Measurements from ENCODE around the gene TNK1.
A peak's percentile ranks its signal among the peaks of the same experiment; 100 is the strongest.
"Not testable (repeated sequence)": the region's sequence is repeated elsewhere in the genome, so short reads cannot be mapped to it uniquely, and the experiment has no call there.

TNK1 gene

GRCh38 chr17:7380855-7381683 is at the start of gene TNK1:
TSS of gene TNK1 (plus strand) at chr17:7381089. CDS start at chr17:7382927, 1,838 bp downstream.
- H3K27ac Mint-ChIP-seq: no peak within 1 kb of the TSS
- H3K27me3 Mint-ChIP-seq (ENCODE audit: low read depth): peaks cover 37% of the 10 kb centered on the region
- peaks cover 5% of the 10 kb centered on the region for H3K4me1 Mint-ChIP-seq (ENCODE audit: low read depth)
- H3K4me3 Mint-ChIP-seq: no peak within 1 kb of the TSS
- H3K9me3 Mint-ChIP-seq: peaks cover 5% of the 10 kb centered on the region
- H3K36me3 Mint-ChIP-seq (ENCODE audit: low read depth): peaks cover 3% of the 10 kb centered on the region
- DNase-seq (ENCODE audit: low spot score): no peak

GRCh38 chr17:7332111-7332510 is 48.8 kb upstream of the TNK1 start:
- Mint-ChIP-seq H3K9me3 (no peaks in the 10 kb centered on the region), H3K4me1 (ENCODE audit: low read depth) (peaks cover 52% of the 10 kb centered on the region)
- no peak for DNase-seq (ENCODE audit: low spot score)

GRCh38 chr17:7332600-7333069 is 48.3 kb upstream of the TNK1 start:
- H3K27me3 Mint-ChIP-seq (ENCODE audit: low read depth); H3K9me3 Mint-ChIP-seq: not testable (repeated sequence)
- peaks cover 56% of the 10 kb centered on the region for H3K4me1 Mint-ChIP-seq (ENCODE audit: low read depth)
- H3K4me3 Mint-ChIP-seq: peak overlapping the region; percentile 78
- DNase-seq (ENCODE audit: low spot score): peak; percentile 61
- H3K27ac Mint-ChIP-seq: peak overlapping the region; percentile 93
- peaks cover 11% of the 10 kb centered on the region for H3K36me3 Mint-ChIP-seq (ENCODE audit: low read depth)

More at GRCh38 chr17:7332111-7332510, 48.8 kb upstream of the TNK1 start:
- Mint-ChIP-seq H3K36me3 (ENCODE audit: low read depth) (peaks cover 6% of the 10 kb centered on the region), H3K4me3 (peak overlapping the region; percentile 78), H3K27me3 (ENCODE audit: low read depth) (no peaks in the 10 kb centered on the region), H3K27ac (peak overlapping the region; percentile 93)

GRCh38 chr17:7334938-7335538 is 45.9 kb upstream of the TNK1 start:
- peaks cover 55% of the 10 kb centered on the region for H3K4me1 Mint-ChIP-seq (ENCODE audit: low read depth)
- H3K4me3 Mint-ChIP-seq: peak overlapping the region; percentile 95
- H3K27me3 Mint-ChIP-seq (ENCODE audit: low read depth): no peaks in the 10 kb centered on the region
- peak overlapping the region; percentile 94 for H3K27ac Mint-ChIP-seq
- H3K36me3 Mint-ChIP-seq (ENCODE audit: low read depth): peaks cover 23% of the 10 kb centered on the region
- no peak for DNase-seq (ENCODE audit: low spot score)
- no peaks in the 10 kb centered on the region for H3K9me3 Mint-ChIP-seq

- Mint-ChIP-seq H3K4me1 (ENCODE audit: low read depth) (peaks cover 51% of the 10 kb centered on the region), H3K36me3 (ENCODE audit: low read depth) (peaks cover 25% of the 10 kb centered on the region), H3K27ac (peak overlapping the region; percentile 94), H3K4me3 (peak overlapping the region; percentile 95)
- not testable (repeated sequence) for H3K9me3 Mint-ChIP-seq; H3K27me3 Mint-ChIP-seq (ENCODE audit: low read depth); DNase-seq (ENCODE audit: low spot score)
Observed at GRCh38 chr17:7335765-7336164, 45.1 kb upstream of the TNK1 start.

GRCh38 chr17:7336240-7337175 is 44.4 kb upstream of the TNK1 start, which contains the start of gene ACAP1:
TSS of gene ACAP1 (plus strand) at chr17:7336529. CDS start at chr17:7336735, 206 bp downstream.
- Mint-ChIP-seq H3K27ac (peak within 1 kb of the TSS; percentile 94), H3K4me1 (ENCODE audit: low read depth) (peaks cover 51% of the 10 kb centered on the region), H3K27me3 (ENCODE audit: low read depth) (no peaks in the 10 kb centered on the region), H3K4me3 (peak within 1 kb of the TSS; percentile 95), H3K36me3 (ENCODE audit: low read depth) (peaks cover 28% of the 10 kb centered on the region), H3K9me3 (no peaks in the 10 kb centered on the region)
- peak; percentile 72 for DNase-seq (ENCODE audit: low spot score)

- H3K9me3 Mint-ChIP-seq; DNase-seq (ENCODE audit: low spot score); H3K27me3 Mint-ChIP-seq (ENCODE audit: low read depth): not testable (repeated sequence)
- peak overlapping the region; percentile 95 for H3K4me3 Mint-ChIP-seq
- H3K36me3 Mint-ChIP-seq (ENCODE audit: low read depth): peaks cover 34% of the 10 kb centered on the region
- peak overlapping the region; percentile 94 for H3K27ac Mint-ChIP-seq
- H3K4me1 Mint-ChIP-seq (ENCODE audit: low read depth): peaks cover 43% of the 10 kb centered on the region
Observed at GRCh38 chr17:7337600-7337999, 43.3 kb upstream of the TNK1 start.

GRCh38 chr17:7340179-7340578 is 40.7 kb upstream of the TNK1 start:
- no peak for DNase-seq (ENCODE audit: low spot score)
- Mint-ChIP-seq H3K9me3 (no peaks in the 10 kb centered on the region), H3K4me3 (no peak overlapping the region), H3K36me3 (ENCODE audit: low read depth) (peaks cover 49% of the 10 kb centered on the region), H3K4me1 (ENCODE audit: low read depth) (peaks cover 31% of the 10 kb centered on the region), H3K27me3 (ENCODE audit: low read depth) (no peaks in the 10 kb centered on the region), H3K27ac (no peak overlapping the region)

- no peak for DNase-seq (ENCODE audit: low spot score)
- no peak overlapping the region for H3K4me3 Mint-ChIP-seq
- no peaks in the 10 kb centered on the region for H3K27me3 Mint-ChIP-seq (ENCODE audit: low read depth)
- H3K4me1 Mint-ChIP-seq (ENCODE audit: low read depth): peaks cover 20% of the 10 kb centered on the region
- H3K36me3 Mint-ChIP-seq (ENCODE audit: low read depth): peaks cover 53% of the 10 kb centered on the region
- no peak overlapping the region for H3K27ac Mint-ChIP-seq
- no peaks in the 10 kb centered on the region for H3K9me3 Mint-ChIP-seq
Observed at GRCh38 chr17:7341842-7342241, 39.0 kb upstream of the TNK1 start.

- H3K36me3 Mint-ChIP-seq (ENCODE audit: low read depth): peaks cover 52% of the 10 kb centered on the region
- H3K27ac Mint-ChIP-seq: no peak overlapping the region
Observed at GRCh38 chr17:7343250-7343649, 37.6 kb upstream of the TNK1 start.

GRCh38 chr17:7346761-7347614 is 33.9 kb upstream of the TNK1 start:
- peaks cover 7% of the 10 kb centered on the region for H3K4me1 Mint-ChIP-seq (ENCODE audit: low read depth)
- H3K9me3 Mint-ChIP-seq: no peaks in the 10 kb centered on the region
- no peak overlapping the region for H3K4me3 Mint-ChIP-seq
- no peaks in the 10 kb centered on the region for H3K27me3 Mint-ChIP-seq (ENCODE audit: low read depth)
- no peak for DNase-seq (ENCODE audit: low spot score)
- peaks cover 61% of the 10 kb centered on the region for H3K36me3 Mint-ChIP-seq (ENCODE audit: low read depth)
- peak overlapping the region; percentile 36 for H3K27ac Mint-ChIP-seq

More at GRCh38 chr17:7343250-7343649, 37.6 kb upstream of the TNK1 start:
- Mint-ChIP-seq H3K9me3 (no peaks in the 10 kb centered on the region), H3K4me3 (no peak overlapping the region), H3K4me1 (ENCODE audit: low read depth) (peaks cover 9% of the 10 kb centered on the region), H3K27me3 (ENCODE audit: low read depth) (no peaks in the 10 kb centered on the region)
- DNase-seq (ENCODE audit: low spot score): no peak

- Mint-ChIP-seq H3K27ac (no peak overlapping the region), H3K4me1 (ENCODE audit: low read depth) (peaks cover 13% of the 10 kb centered on the region), H3K36me3 (ENCODE audit: low read depth) (peaks cover 65% of the 10 kb centered on the region)
Observed at GRCh38 chr17:7347630-7348477, 33.0 kb upstream of the TNK1 start.

More at GRCh38 chr17:7347630-7348477, 33.0 kb upstream of the TNK1 start:
- Mint-ChIP-seq H3K9me3 (no peaks in the 10 kb centered on the region), H3K27me3 (ENCODE audit: low read depth) (no peaks in the 10 kb centered on the region), H3K4me3 (no peak overlapping the region)
- no peak for DNase-seq (ENCODE audit: low spot score)

Measured in T-helper 2 cell treated with Interferon-gamma antibody and Interleukin-4, amounts not matched to agents 5 μg/mL and 100 μg/mL, for 36 hours (primary cell).